ENCODE measurements around the gene TFDP1.

GRCh38 chr13:113592571-113592970 lies 8.0 kb downstream of the TFDP1 start:
- no peak for TF ChIP-seq EP300 (IDR thresholded peaks at IDR 0.05; ENCODE audit: borderline replicate concordance in 1 of 2, low read depth in 1 of 2, low read length in 1 of 2)
- no peak for TF ChIP-seq CTCF (IDR thresholded peaks at IDR 0.05)

Measured in SK-N-SH (cell line).